Uterus (tissue), 4 donors: ENCODE results near the gene KLB. TPM values are rescaled to one million over a fixed set of nuclear protein-coding genes. Genes with fewer than 3 reads are reported as not detected.
A peak's percentile ranks its signal among the peaks of the same experiment; 100 is the strongest.
"Not testable (repeated sequence)": the region's sequence is repeated elsewhere in the genome, so short reads cannot be mapped to it uniquely, and the experiment has no call there.

Experiments
- DNase-seq, 2 donors: peaks; one replicate each; pipeline ENCODE4 v3.0.0-alpha.2; 2019 to 2020
- H3K27ac ChIP-seq, 2 donors: fragments of 200-600 bp; sonication (generic); 1 replicate in 1 of 2; 2 replicates in 1 of 2; pipeline ENCODE4 v1.5.1; 2016 to 2018
- H3K27me3 ChIP-seq, 2 donors: fragments of 200-600 bp; sonication (generic); one replicate each; pipeline ENCODE4 v1.5.1; 2018 to 2019; ENCODE audit warnings: control low read depth in 1 of 2
- H3K36me3 ChIP-seq, 2 donors: fragments of 200-600 bp; sonication (generic); one replicate each; pipeline ENCODE4 v1.5.1; 2019; ENCODE audit warnings: control low read depth in 1 of 2
- H3K4me1 ChIP-seq, 2 donors: fragments of 200-600 bp; sonication (generic); one replicate each; pipeline ENCODE4 v1.5.1; 2018 to 2019; ENCODE audit warnings: control low read depth in 1 of 2
- H3K4me3 ChIP-seq, 2 donors: fragments of 200-600 bp; sonication (generic); 1 replicate in 1 of 2; 2 replicates in 1 of 2; pipeline ENCODE4 v1.5.1; 2018 to 2019; ENCODE audit warnings: mild to moderate bottlenecking in 1 of 2
- H3K9me3 ChIP-seq, 2 donors: fragments of 200-600 bp; sonication (generic); one replicate each; pipeline ENCODE4 v1.5.1; 2019; ENCODE audit warnings: control low read depth in 1 of 2
- POLR2A ChIP-seq, 2 donors: fragments of 450-650 bp; IDR thresholded peaks; one replicate each; pipeline ENCODE4 v1.6.1; 2016; ENCODE audit warnings: antibody characterized with exemption in 2 of 2, mild to moderate bottlenecking in 1 of 2, moderate library complexity in 1 of 2
- intact Hi-C: fragments of 100-400 bp; cut with DNase I; formaldehyde crosslinking; loops from one replicate; pipeline ENCODE4 v1.15.1; 2023; ENCODE audit warnings: low total_unique reads
- total RNA-seq, 4 donors: library from RNA; depleted of rRNA in 3 of 4; stranded (reverse); fragments of >200 nt in 3 of 4; gene quantifications; one replicate each; pipeline versions ENCODE4 v1.1.0 to v1.2.4, GENCODE V29; 2014 to 2023
- TF ChIP-seq, protein P1 (sequence below), 4 experiments: fragments of 200-600 bp in 2 of 4; fragments of 450-650 bp in 2 of 4; sonication (generic) in 2 of 4; IDR thresholded peaks; one replicate each; pipeline ENCODE4 v1.5.1; 2016 to 2019; ENCODE audit warnings: antibody characterized with exemption in 4 of 4, mild to moderate bottlenecking in 2 of 4, moderate library complexity in 1 of 4
- donor health status: DM: yes; HTN: yes; CAD: no.

The KLB gene
- total RNA-seq, result under 1 TPM in 1 of 4 donors, not detected in 3; 0.21 TPM

DNA sequence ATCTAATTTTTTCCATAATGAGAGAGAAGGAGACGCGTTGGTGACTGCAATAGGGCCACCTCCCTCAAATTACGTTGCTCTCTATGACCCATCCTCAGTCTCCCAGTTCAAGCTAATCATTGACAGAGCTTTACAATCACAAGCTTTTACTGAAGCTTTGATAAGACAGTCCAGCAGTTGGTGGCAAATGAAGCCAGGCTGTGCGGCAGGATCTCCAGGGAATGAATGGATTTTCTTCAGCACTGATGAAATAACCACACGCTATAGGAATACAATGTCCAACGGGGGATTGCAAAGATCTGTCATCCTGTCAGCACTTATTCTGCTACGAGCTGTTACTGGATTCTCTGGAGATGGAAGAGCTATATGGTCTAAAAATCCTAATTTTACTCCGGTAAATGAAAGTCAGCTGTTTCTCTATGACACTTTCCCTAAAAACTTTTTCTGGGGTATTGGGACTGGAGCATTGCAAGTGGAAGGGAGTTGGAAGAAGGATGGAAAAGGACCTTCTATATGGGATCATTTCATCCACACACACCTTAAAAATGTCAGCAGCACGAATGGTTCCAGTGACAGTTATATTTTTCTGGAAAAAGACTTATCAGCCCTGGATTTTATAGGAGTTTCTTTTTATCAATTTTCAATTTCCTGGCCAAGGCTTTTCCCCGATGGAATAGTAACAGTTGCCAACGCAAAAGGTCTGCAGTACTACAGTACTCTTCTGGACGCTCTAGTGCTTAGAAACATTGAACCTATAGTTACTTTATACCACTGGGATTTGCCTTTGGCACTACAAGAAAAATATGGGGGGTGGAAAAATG, at the start of gene KLB:
KLB (plus strand) TSS at position 168 of the 821 bp plus-strand sequence; CDS start at position 188, 20 bp downstream.
- DNase-seq, result no peak
- H3K27ac ChIP-seq, result no peak within 1 kb of the TSS
- no peak within 1 kb of the TSS for H3K4me3 ChIP-seq
- no peaks in the 10 kb centered on the region for H3K36me3 ChIP-seq
- TF ChIP-seq, protein P1, sequence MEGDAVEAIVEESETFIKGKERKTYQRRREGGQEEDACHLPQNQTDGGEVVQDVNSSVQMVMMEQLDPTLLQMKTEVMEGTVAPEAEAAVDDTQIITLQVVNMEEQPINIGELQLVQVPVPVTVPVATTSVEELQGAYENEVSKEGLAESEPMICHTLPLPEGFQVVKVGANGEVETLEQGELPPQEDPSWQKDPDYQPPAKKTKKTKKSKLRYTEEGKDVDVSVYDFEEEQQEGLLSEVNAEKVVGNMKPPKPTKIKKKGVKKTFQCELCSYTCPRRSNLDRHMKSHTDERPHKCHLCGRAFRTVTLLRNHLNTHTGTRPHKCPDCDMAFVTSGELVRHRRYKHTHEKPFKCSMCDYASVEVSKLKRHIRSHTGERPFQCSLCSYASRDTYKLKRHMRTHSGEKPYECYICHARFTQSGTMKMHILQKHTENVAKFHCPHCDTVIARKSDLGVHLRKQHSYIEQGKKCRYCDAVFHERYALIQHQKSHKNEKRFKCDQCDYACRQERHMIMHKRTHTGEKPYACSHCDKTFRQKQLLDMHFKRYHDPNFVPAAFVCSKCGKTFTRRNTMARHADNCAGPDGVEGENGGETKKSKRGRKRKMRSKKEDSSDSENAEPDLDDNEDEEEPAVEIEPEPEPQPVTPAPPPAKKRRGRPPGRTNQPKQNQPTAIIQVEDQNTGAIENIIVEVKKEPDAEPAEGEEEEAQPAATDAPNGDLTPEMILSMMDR (IDR thresholded peaks at IDR 0.05), result no peak
- no peak for TF ChIP-seq POLR2A (IDR thresholded peaks at IDR 0.05)
- H3K4me1 ChIP-seq, result no peaks in the 10 kb centered on the region
- no peaks in the 10 kb centered on the region for H3K27me3 ChIP-seq
- H3K9me3 ChIP-seq, result no peaks in the 10 kb centered on the region
- intact Hi-C loops, result no loop called here

DNA sequence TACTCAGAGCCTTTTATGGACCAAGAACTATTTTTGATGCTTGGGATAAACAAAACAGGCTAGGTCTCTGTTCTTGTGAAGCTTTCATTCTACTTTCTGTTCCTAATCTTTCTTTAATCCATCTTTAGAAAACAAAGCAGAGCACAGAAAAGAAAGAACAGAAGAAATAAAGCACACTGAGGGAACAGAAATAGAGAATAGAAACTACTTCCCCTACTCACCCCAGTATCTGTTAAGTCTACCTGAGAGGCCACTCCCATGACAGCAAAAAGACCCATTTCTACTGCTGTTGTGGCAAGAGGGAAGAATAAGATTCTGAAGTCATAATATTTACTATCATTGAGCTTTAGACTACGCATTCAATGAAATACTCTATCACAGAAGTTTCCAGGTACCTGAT, 49.7 kb upstream of the KLB start:
- Histone ChIP-seq H3K36me3 (no peaks in the 10 kb centered on the region), H3K4me3 (no peak overlapping the region), H3K4me1 (no peaks in the 10 kb centered on the region), H3K27ac (peak overlapping the region in 1 of 2 donors; percentile 34), H3K27me3 (no peaks in the 10 kb centered on the region), H3K9me3 (no peaks in the 10 kb centered on the region)
- TF ChIP-seq POLR2A (IDR thresholded peaks at IDR 0.05), result no peak
- TF ChIP-seq, protein P1 (IDR thresholded peaks at IDR 0.05), result no peak
- DNase-seq, result no peak
- intact Hi-C loops, result no loop called here

DNA sequence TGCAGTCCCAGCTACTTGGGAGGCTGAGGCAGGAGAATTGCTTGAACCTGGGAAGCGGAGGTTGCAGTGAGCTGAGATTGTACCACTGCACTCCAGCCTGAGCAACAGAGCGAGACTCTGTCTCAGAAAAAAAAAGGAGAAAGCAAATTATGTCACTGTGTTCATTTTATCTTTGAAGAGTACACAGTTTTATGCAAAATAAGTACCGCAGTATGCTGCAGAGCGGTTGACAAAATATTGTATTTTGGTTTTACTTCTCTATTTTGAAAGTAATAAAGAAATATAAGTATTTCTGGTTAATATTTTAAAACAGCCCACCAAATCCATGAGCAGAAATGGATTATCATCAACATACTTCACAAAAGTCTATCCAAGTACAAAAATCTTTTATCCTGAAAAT, 46.1 kb upstream of the KLB start:
- H3K4me1 ChIP-seq, H3K9me3 ChIP-seq, H3K27ac ChIP-seq, H3K36me3 ChIP-seq, intact Hi-C loops, H3K27me3 ChIP-seq, DNase-seq, H3K4me3 ChIP-seq: not testable (repeated sequence)

DNA sequence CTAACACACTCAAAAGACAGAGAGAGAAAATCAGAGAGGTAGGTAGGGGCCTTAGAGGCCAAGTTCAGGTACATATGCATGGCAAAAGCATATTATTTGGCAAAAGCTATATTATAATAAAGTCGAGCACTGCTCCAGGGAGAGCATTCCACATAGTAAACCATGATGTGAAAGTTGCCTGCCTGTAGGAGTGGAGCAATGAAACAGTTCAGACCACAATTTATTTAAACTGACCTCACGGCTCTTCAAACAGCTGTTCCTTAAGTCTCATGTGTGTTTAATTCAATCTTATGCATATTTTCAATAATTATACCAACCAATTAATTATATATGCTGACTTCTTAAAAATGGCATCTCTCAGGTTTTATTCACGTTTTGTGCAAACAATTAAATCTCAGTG, 43.9 kb upstream of the KLB start:
- H3K36me3 ChIP-seq, result no peaks in the 10 kb centered on the region
- H3K4me3 ChIP-seq, result no peak overlapping the region
- H3K27ac ChIP-seq, result no peak overlapping the region
- DNase-seq, result no peak
- no peaks in the 10 kb centered on the region for H3K9me3 ChIP-seq
- no peaks in the 10 kb centered on the region for H3K27me3 ChIP-seq
- no peaks in the 10 kb centered on the region for H3K4me1 ChIP-seq
- TF ChIP-seq POLR2A (IDR thresholded peaks at IDR 0.05), result no peak
- TF ChIP-seq, protein P1 (IDR thresholded peaks at IDR 0.05), result no peak
- intact Hi-C loops, result no loop called here

DNA sequence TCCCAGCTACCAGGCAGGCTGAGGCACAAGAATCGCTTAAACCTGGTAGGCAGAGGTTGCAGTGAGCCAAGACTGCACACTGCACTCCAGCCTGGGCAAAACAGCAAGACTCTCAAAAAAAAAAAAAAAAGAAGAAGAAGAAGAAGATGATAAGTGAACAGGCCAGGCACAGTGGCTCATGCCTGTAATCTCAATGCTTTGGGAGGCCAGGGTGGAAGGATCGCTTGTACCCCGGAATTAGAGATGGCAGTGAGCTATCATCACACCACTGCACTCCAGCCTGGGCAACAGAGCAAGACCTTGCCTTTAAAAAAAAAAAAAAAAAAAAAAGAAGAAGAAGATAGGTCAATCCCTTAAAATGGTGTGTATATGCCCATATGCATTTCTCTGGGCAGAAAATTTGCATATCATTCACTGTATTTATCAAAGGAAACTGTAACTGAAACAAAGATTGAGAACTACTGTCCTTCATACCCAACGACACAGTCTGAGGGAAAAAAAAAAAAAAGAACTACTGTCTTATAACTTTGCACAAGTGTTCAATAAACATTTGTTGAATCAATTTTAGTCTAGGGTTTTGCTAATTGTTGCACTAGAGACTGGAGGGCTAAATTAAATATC, 42.8 kb upstream of the KLB start:
- no peaks in the 10 kb centered on the region for H3K27me3 ChIP-seq
- intact Hi-C loops, result no loop called here

More for the DNA sequence above, 42.8 kb upstream of the KLB start:
- Histone ChIP-seq H3K36me3 (no peaks in the 10 kb centered on the region), H3K27ac (no peak overlapping the region), H3K9me3 (no peaks in the 10 kb centered on the region), H3K4me3 (no peak overlapping the region), H3K4me1 (no peaks in the 10 kb centered on the region)
- DNase-seq, result no peak
- no peak for TF ChIP-seq POLR2A (IDR thresholded peaks at IDR 0.05)
- TF ChIP-seq, protein P1 (IDR thresholded peaks at IDR 0.05), result no peak
